ENCODE results near the gene COL6A2. TPM values are rescaled to one million over a fixed set of nuclear protein-coding genes. Genes with fewer than 3 reads are reported as not detected.

The COL6A2 gene
- total RNA-seq, 1 experiment from 2014 or later = 22.0 TPM

- no peaks in the 10 kb centered on the region for H3K36me3 ChIP-seq (ENCODE audit: low read depth)
- intact Hi-C loops (cut with micrococcal nuclease; ENCODE audit: unreplicated experiment) = no loop called here
- no peak for DNase-seq
- H3K79me2 ChIP-seq (ENCODE audit: low read depth) = no peaks in the 10 kb centered on the region
- CTCF ChIA-PET = no interaction called here
- POLR2A ChIA-PET (ENCODE audit: unreplicated experiment) = no interaction called here
- H3K27ac ChIP-seq = no peak overlapping the region; the same call in 1 of the 2 replicates
- peaks cover 23% of the 10 kb centered on the region; the same call in 1 of the 2 replicates for H3F3A ChIP-seq (ENCODE audit: insufficient read depth, low read depth)
- no peaks in the 10 kb centered on the region for H3K9me3 ChIP-seq (ENCODE audit: insufficient read depth, low read depth)
- no peaks in the 10 kb centered on the region for H3K27me3 ChIP-seq (ENCODE audit: insufficient read depth, low read depth)
- H3K4me3 ChIP-seq = no peak overlapping the region
- no peaks in the 10 kb centered on the region for H3K9me2 ChIP-seq (ENCODE audit: insufficient read depth)
- no peak overlapping the region for H3K4me2 ChIP-seq
- H2AFZ ChIP-seq = no peak overlapping the region
- BruUV-seq (replicated peaks) = no TSS peak
- no peaks in the 10 kb centered on the region for H4K20me1 ChIP-seq (ENCODE audit: insufficient read depth)
- TF ChIP-seq EZH2 (IDR thresholded peaks at IDR 0.05; ENCODE audit: low read depth) (no peak), CTCF (conservative IDR thresholded peaks at IDR 0.05) (no peak)
- H3K4me1 ChIP-seq (replicated peaks; ENCODE audit: insufficient read depth) = peaks cover 41% of the 10 kb centered on the region
These were observed 45.9 kb upstream of the COL6A2 start for GRCh38 chr21:46051821-46052675.

GRCh38 chr21:46052703-46053651, 44.9 kb upstream of the COL6A2 start:
- peak overlapping the region; percentile 71 for H3K27ac ChIP-seq
- CTCF ChIA-PET = no interaction called here

More at GRCh38 chr21:46052703-46053651, 44.9 kb upstream of the COL6A2 start:
- POLR2A ChIA-PET (ENCODE audit: unreplicated experiment) = no interaction called here
- H3K4me1 ChIP-seq (replicated peaks; ENCODE audit: insufficient read depth) = peaks cover 41% of the 10 kb centered on the region
- no peaks in the 10 kb centered on the region for H3K27me3 ChIP-seq (ENCODE audit: insufficient read depth, low read depth)
- no peaks in the 10 kb centered on the region for H3K9me2 ChIP-seq (ENCODE audit: insufficient read depth)
- no peaks in the 10 kb centered on the region for H4K20me1 ChIP-seq (ENCODE audit: insufficient read depth)
- no peaks in the 10 kb centered on the region for H3K36me3 ChIP-seq (ENCODE audit: low read depth)
- H3K79me2 ChIP-seq (ENCODE audit: low read depth) = no peaks in the 10 kb centered on the region
- peak overlapping the region; percentile 69 for H3K4me2 ChIP-seq
- no peak for TF ChIP-seq EZH2 (IDR thresholded peaks at IDR 0.05; ENCODE audit: low read depth)
- no peak for TF ChIP-seq CTCF (conservative IDR thresholded peaks at IDR 0.05)
- no peaks in the 10 kb centered on the region for H3K9me3 ChIP-seq (ENCODE audit: insufficient read depth, low read depth)
- intact Hi-C loops (cut with micrococcal nuclease; ENCODE audit: unreplicated experiment) = no loop called here
- BruUV-seq (replicated peaks) = no TSS peak
- peak; percentile 24 to 77 for DNase-seq
- peaks cover 23% of the 10 kb centered on the region; the same call in 1 of the 2 replicates for H3F3A ChIP-seq (ENCODE audit: insufficient read depth, low read depth)
- H2AFZ ChIP-seq = no peak overlapping the region
- H3K4me3 ChIP-seq = peak overlapping the region; percentile 25; the same call in 1 of the 2 replicates
